ENCODE data around the gene PRKX.
"Not testable (repeated sequence)": the region's sequence is repeated elsewhere in the genome, so short reads cannot be mapped to it uniquely, and the experiment has no call there.

Gene PRKX

DNA sequence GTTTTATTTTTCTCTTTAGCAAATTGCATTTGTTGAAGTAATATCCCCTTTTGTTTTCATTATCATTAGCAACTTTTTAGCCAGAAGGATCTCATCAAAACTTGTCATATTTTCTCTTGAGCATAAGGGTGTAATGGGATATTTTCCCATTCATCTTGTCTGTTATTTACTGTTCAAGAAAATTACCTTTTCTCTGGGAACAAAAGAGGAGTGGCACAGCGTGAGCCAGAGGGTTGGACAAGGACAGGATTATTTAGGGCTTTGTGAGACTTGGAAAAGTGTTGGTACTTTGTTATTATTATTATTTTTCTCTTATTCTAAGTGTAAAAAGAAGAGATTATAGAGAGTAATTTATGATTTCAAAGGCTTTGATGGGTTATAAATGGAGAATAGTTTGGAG, 135.9 kb downstream of the PRKX start:
- DNase-seq (ENCODE audit: low read depth, low spot score), result no peak

DNA sequence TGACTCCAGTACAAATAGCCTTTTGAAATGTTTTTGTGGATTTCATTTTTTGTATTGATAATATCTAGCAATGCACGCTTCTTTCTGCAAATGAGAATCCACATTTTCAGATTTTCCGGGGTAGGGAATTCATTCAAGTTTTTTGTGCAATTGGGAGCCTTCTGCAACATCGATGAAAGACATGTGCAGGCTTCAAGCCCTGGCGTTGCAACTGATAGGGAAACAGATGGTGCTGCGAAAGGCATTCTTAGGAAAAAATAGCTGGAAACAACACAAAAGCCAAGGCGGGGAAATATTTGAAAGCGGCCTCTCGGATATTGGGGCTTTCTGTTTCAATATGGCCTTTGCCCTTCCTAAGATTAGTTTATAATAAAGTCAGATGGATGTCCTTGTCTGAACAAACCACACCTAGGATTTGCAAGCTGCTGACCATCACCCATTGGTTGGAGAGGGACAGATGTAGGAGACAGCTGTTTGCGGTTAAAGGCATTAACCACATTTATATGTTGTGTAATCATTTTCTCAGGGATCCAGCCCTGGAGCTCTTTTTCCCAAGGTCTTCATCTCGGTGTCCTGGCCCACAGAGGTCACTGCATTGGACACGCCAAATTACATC, 136.5 kb downstream of the PRKX start:
- DNase-seq (ENCODE audit: low read depth, low spot score), result no peak

DNA sequence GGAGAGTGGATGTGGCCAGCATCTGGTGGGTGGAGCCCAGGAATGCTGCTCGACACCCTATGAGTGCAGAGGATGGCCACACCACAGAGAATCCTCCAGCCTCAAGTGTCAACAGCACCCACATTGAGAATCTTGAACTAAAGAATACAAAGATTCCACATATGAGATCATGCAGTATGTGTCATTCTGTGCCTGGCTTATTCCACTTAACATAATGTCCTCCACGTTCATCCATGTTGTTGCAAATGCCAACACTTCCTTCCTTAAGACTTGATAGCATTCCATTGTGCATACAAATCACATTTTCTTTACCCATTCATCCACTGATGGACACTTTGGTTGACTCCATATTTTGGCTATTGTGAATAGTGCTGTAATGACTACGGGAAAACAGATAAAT, 145.8 kb downstream of the PRKX start:
- DNase-seq (ENCODE audit: low read depth, low spot score), result no peak

DNA sequence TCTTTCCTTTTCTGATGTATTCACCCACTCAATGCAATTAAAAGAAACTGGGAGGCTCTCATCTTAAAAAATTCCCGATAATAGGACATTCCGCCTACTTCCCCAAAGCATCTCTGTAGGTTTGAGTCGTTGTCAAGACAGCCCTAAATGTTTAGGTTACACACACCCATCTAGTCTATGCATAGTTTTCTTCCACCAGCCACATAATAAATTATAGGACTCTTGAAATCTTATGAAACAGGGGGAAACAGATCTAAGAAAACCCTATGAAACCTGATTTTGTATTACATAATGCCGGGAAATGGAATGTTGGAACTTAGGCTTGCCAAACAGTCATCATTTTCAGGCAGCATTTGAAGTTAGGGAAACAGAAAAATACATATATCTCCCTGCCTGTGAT, 150.0 kb downstream of the PRKX start:
- DNase-seq (ENCODE audit: low read depth, low spot score), result no peak

DNA sequence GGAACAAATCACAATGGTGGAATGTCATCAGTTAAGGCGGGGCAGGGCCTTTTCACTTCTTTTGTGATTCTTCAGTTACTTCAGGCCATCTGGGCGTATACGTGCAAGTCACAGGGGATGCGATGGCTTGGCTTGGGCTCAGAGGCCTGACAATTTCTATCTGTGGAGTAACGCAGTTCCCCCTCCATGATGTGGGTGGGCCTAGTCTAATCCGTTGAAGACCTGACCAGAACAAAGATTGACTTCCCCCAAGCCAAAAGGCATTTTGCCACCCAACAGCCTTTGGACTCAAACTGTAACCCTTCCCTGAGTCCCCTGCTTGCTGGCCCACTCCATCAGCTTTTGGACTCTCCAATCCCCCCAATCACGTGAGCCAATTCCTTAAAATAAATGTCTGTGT, 153.4 kb downstream of the PRKX start:
- not testable (repeated sequence) for DNase-seq (ENCODE audit: low read depth, low spot score)
